ENCODE data around the gene TRAPPC1.

Gene TRAPPC1

GRCh38 chr17:7897090-7897489 is 34.7 kb downstream of the TRAPPC1 start:
- no peak for DNase-seq

- no peak for DNase-seq
These were observed 36.9 kb downstream of the TRAPPC1 start for GRCh38 chr17:7894866-7895265.

- no peak for DNase-seq
These were observed 37.5 kb downstream of the TRAPPC1 start for GRCh38 chr17:7894226-7894625.

GRCh38 chr17:7893187-7893880 is 38.4 kb downstream of the TRAPPC1 start:
- DNase-seq = no peak

GRCh38 chr17:7889166-7889955 is 42.4 kb downstream of the TRAPPC1 start:
- peak; percentile 56 to 58 for DNase-seq

GRCh38 chr17:7888184-7888920 is 43.4 kb downstream of the TRAPPC1 start, which contains the start of gene CHD3:
Gene CHD3 (plus strand): TSS chr17:7888789. CDS start chr17:7889001, 212 bp downstream.
- DNase-seq = no peak

- DNase-seq = peak; percentile 55 to 58
These were observed 44.1 kb downstream of the TRAPPC1 start for GRCh38 chr17:7887482-7888183.

GRCh38 chr17:7887038-7887481 is 44.7 kb downstream of the TRAPPC1 start:
- peak; percentile 44 to 50 for DNase-seq

GRCh38 chr17:7886227-7887037 is 45.3 kb downstream of the TRAPPC1 start:
- no peak for DNase-seq

- DNase-seq = no peak
These were observed 46.1 kb downstream of the TRAPPC1 start for GRCh38 chr17:7885367-7886226.

- no peak for DNase-seq
These were observed 47.0 kb downstream of the TRAPPC1 start for GRCh38 chr17:7884581-7885366.

GRCh38 chr17:7883781-7884386 is 47.9 kb downstream of the TRAPPC1 start:
- DNase-seq = peak in 1 of 2 experiments; percentile 11

- no peak for DNase-seq
These were observed 49.1 kb downstream of the TRAPPC1 start for GRCh38 chr17:7882629-7883028.

GRCh38 chr17:7882068-7882467 is 49.7 kb downstream of the TRAPPC1 start:
- DNase-seq = no peak

GRCh38 chr17:7881276-7882054 is 50.3 kb downstream of the TRAPPC1 start:
- peak in 1 of 2 experiments; percentile 18 for DNase-seq
